GM21360 (cell line): Measurements from ENCODE around the gene TTC29.
"Not testable (repeated sequence)": the region's sequence is repeated elsewhere in the genome, so short reads cannot be mapped to it uniquely, and the experiment has no call there.

Experiments used
- ATAC-seq: cut with Tn5 transposase; IDR thresholded peaks from one replicate; pipeline ENCODE4 v1.9.1; 2021; ENCODE audit warnings: mild to moderate bottlenecking, moderate library complexity; ENCODE audit not compliant: unreplicated experiment

TTC29 gene

GRCh38 chr4:146883070-146883469, 62.6 kb downstream of the TTC29 start:
- no peak for ATAC-seq

- no peak for ATAC-seq
These were observed 88.4 kb downstream of the TTC29 start for GRCh38 chr4:146857298-146857697.

- ATAC-seq: no peak
These were observed 89.9 kb downstream of the TTC29 start for GRCh38 chr4:146855761-146856160.

- no peak for ATAC-seq
These were observed 93.3 kb downstream of the TTC29 start for GRCh38 chr4:146852360-146852759.

- ATAC-seq: no peak
These were observed 98.3 kb downstream of the TTC29 start for GRCh38 chr4:146847345-146847744.

GRCh38 chr4:146846882-146847281, 98.8 kb downstream of the TTC29 start:
- ATAC-seq: no peak

- no peak for ATAC-seq
These were observed 100.9 kb downstream of the TTC29 start for GRCh38 chr4:146844761-146845160.

- ATAC-seq: no peak
These were observed 102.8 kb downstream of the TTC29 start for GRCh38 chr4:146842876-146843275.

GRCh38 chr4:146840731-146841130, 104.9 kb downstream of the TTC29 start:
- ATAC-seq: no peak

- ATAC-seq: no peak
These were observed 110.6 kb downstream of the TTC29 start for GRCh38 chr4:146835096-146835495.

- ATAC-seq: no peak
These were observed 111.2 kb downstream of the TTC29 start for GRCh38 chr4:146834263-146835034.

GRCh38 chr4:146833530-146833929, 112.1 kb downstream of the TTC29 start:
- ATAC-seq: no peak

GRCh38 chr4:146822980-146823379, 122.7 kb downstream of the TTC29 start:
- ATAC-seq: not testable (repeated sequence)

GRCh38 chr4:146814750-146815149, 130.9 kb downstream of the TTC29 start:
- no peak for ATAC-seq

- ATAC-seq: no peak
These were observed 150.0 kb downstream of the TTC29 start for GRCh38 chr4:146795711-146796110.

GRCh38 chr4:146793727-146794126, 151.9 kb downstream of the TTC29 start:
- ATAC-seq: no peak

GRCh38 chr4:146791439-146791838, 154.2 kb downstream of the TTC29 start:
- no peak for ATAC-seq

GRCh38 chr4:146790515-146790914, 155.1 kb downstream of the TTC29 start:
- ATAC-seq: no peak

GRCh38 chr4:146787731-146788130, 157.9 kb downstream of the TTC29 start:
- no peak for ATAC-seq

- no peak for ATAC-seq
These were observed 169.0 kb downstream of the TTC29 start for GRCh38 chr4:146776691-146777090.

GRCh38 chr4:146763560-146763959, 182.1 kb downstream of the TTC29 start:
- no peak for ATAC-seq

GRCh38 chr4:146762016-146762415, 183.6 kb downstream of the TTC29 start:
- no peak for ATAC-seq

GRCh38 chr4:146742416-146742815, 203.2 kb downstream of the TTC29 start:
- no peak for ATAC-seq
